HEK293T (cell line): Measurements from ENCODE around the gene FCMR.

Source experiments
- BHLHE40 ChIP-seq: fragments of 450-650 bp; IDR thresholded peaks from 2 replicates; pipeline ENCODE4 v1.6.1; 2016; ENCODE audit warnings: mild to moderate bottlenecking, moderate library complexity, borderline replicate concordance
- ELF4 ChIP-seq: fragments of 450-650 bp; IDR thresholded peaks from 2 replicates; pipeline ENCODE4 v1.6.1; 2017; ENCODE audit warnings: antibody characterized with exemption
- FOXM1 ChIP-seq: fragments of 450-650 bp; IDR thresholded peaks from 2 replicates; pipeline ENCODE4 v1.6.1; 2017; ENCODE audit warnings: mild to moderate bottlenecking, borderline replicate concordance
- HDGF ChIP-seq: fragments of 450-650 bp; IDR thresholded peaks from 2 replicates; pipeline ENCODE4 v1.6.1; 2017; ENCODE audit warnings: antibody characterized with exemption, borderline replicate concordance
- L3MBTL2 ChIP-seq: fragments of 450-650 bp; conservative IDR thresholded peaks from 2 replicates; pipeline ENCODE4 v1.6.1; 2016; ENCODE audit warnings: mild to moderate bottlenecking
- NFRKB ChIP-seq: fragments of 450-650 bp; IDR thresholded peaks from 2 replicates; pipeline ENCODE4 v1.6.1; 2016; ENCODE audit warnings: mild to moderate bottlenecking, moderate library complexity
- TARDBP ChIP-seq: fragments of 450-650 bp; IDR thresholded peaks from 2 replicates; pipeline ENCODE4 v1.6.1; 2016

DNA sequence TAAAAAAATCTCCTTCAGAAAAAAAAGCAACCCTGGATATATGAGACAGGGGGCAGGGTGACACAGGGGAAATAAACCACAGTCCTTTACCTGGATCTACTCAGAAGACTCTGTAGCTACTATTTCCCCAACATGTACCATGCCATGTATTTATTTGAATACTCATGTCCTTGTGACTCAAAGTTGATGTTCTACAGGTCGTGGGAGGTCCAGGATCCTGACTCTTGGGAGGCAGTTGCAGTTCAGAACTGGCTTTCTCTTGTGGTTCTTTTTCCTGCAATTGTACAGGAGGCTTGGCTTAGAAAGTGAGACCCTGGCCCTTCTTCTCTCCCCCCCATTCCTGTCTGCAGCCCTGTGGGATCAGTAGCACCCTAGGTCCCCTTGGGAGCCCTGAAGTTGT is 30.3 kb downstream of the FCMR start:
- TF ChIP-seq HDGF = no peak
- no peak for TF ChIP-seq FOXM1
- TF ChIP-seq NFRKB = no peak
- no peak for TF ChIP-seq BHLHE40
- TF ChIP-seq TARDBP = no peak
- no peak for TF ChIP-seq L3MBTL2
- TF ChIP-seq ELF4 = no peak
